Dermis microvascular lymphatic vessel endothelial cell (primary cell): ENCODE results near the gene C9orf43. TPM values are rescaled to one million over a fixed set of nuclear protein-coding genes. Genes with fewer than 3 reads are reported as not detected.
"Not testable (repeated sequence)": the region's sequence is repeated elsewhere in the genome, so short reads cannot be mapped to it uniquely, and the experiment has no call there.

Experiments
- DNase-seq, 2 donors: peaks; one replicate each; pipeline versions ENCODE4 v3.0.0 to v3.0.0-alpha.2; 2010; ENCODE audit warnings: low read depth in 2 of 2
- total RNA-seq: library from RNA; depleted of rRNA; stranded (reverse); fragments of >200 nt; gene quantifications from 2 replicates; pipeline ENCODE4 v1.2.1, GENCODE V29; 2014

C9orf43 gene
- total RNA-seq, result 0.39 and 0.51 TPM in 2 replicates

GRCh38 chr9:113410207-113410864, at the start of gene C9orf43, which contains the start of gene POLE3:
Gene C9orf43 (plus strand): TSS chr9:113410747. CDS start chr9:113413494, 2,747 bp downstream.
Gene POLE3 (minus strand): TSS chr9:113410675. CDS start chr9:113410293, 382 bp downstream.
- peak; percentile 88 to 97 for DNase-seq

- peak in 1 of 2 donors; percentile 35 for DNase-seq
Observed at GRCh38 chr9:113361304-113362018, 49.1 kb upstream of the C9orf43 start.

DNA sequence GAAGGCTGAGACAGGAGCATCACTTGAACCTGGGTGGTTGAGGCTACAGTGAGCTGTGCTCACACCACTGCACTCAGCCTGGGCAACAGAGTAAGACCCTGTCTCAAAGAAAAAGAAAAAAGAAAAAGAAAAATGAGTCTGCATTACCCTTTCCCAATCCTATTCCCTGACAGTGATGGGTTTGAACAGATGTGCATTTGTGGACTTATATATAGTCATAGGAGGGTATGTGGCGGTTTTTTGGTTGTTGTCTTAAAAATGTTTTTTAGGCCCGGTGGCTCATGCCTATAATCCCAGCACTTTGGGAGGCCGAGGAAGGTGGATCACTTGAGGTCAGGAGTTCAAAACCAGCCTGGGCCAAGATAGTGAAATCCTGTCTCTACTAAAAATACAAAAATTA, 47.2 kb upstream of the C9orf43 start:
- no peak for DNase-seq

GRCh38 chr9:113364951-113365350, 45.6 kb upstream of the C9orf43 start:
- DNase-seq, result no peak

GRCh38 chr9:113365652-113366051, 44.9 kb upstream of the C9orf43 start:
- not testable (repeated sequence) for DNase-seq

DNA sequence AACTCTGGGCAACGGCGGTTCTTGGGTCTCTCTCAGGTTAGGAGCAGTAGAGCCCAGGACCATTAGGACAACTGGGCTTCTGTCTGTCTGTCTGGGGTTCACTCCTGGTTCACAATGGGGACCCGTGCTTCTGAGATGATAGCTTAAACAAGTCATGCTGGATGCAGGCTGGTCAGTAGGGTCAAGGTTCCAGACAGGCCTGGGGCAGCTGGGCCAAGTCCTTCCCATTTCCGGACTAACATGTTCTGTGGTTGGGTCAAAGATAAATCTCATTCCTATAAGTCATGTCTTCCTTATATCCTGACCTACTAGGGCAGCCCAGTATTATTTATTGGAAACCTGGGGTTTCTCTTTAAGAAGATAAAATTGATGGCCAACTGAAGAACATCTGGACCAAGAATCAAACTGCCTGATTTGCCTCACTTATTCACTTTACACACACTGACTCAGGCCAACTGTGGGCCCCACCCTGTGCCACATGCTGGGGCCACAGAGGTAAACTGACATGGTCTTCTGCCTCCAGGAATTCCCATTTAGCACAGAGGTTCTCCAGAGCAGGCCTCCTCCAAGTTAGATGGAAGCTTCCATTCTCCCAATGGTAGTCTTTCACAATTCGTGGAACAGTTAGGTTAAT, 42.1 kb upstream of the C9orf43 start:
- DNase-seq, result no peak

DNA sequence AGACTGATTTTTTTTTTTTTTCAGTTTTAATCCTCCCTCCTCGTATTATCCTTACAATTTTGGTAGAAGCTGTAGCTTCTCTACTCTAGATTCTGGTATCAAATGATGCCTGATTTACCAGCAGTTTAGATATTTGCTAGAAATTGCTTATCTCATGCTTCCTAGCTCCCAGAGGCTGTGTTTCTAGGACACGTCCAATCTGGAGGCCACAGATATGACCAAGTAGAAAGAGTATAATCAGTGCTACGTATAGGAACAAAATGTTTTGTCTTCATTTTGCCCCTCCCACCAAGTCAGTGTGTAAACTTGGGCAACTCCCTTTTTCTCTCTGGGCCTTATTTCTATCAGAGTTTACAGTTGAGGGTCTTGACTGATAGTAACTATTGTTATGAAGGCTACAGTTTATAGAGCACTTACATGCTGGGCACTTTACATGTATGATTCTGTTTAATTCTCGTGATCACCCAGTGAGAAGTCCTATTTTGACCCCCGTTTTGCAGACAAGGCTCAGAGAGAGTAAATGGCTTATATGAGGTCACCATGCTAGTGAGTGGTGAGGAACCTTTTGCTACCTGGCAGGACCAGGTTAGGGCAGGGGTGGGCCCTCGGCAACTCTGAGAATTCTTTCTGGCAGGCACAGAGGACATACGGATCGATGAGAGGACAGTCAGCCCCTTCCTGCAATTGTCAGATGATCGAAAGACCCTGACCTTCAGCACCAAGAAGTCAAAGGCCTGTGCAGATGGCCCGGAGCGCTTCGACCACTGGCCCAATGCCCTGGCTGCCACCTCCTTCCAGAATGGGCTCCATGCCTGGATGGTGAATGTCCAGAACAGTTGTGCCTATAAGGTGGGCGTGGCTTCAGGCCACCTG, 41.3 kb upstream of the C9orf43 start:
- DNase-seq, result no peak

GRCh38 chr9:113369855-113370140, 40.7 kb upstream of the C9orf43 start:
- DNase-seq, result no peak

GRCh38 chr9:113370806-113371325, 39.7 kb upstream of the C9orf43 start:
- no peak for DNase-seq

DNA sequence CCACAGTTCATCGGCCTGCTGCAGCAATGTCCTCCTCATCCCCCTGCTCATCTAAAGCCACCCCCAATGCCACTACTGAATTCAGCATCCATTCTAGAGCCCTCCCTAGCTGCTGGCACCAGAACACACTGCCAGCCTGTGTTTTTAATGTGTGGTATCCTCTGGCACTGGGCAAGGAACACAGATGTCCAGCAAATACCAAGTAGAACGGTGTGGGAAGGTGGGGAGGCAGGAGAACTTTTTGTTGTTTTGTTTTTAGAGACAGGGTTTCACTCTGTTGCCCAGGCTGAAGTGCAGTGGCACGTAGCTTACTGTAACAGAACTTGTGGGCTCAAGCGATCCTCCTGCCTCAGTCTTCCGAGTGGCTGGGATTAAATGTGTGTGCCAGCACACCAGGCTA, 38.5 kb upstream of the C9orf43 start:
- no peak for DNase-seq

DNA sequence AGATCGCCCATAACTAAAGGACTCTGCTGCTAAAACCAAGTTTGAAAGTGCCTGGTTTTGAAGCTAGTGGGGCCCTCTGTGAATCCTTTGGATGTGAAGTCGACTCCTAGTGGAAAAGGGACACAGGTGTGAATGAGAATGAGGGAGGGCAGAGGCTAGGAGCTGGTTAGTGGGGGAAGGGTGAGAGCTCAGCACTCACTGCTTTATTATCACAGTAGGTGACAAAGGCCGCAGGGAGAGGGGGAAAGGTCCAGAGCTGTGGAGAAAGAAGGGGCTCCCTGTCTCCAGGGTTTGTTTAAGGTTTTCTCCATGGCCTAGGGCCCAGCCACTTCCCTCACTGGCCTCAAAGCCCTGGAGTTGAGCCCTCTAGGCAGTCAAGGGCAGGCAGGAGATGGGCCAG, 37.3 kb upstream of the C9orf43 start:
- DNase-seq, result no peak

DNA sequence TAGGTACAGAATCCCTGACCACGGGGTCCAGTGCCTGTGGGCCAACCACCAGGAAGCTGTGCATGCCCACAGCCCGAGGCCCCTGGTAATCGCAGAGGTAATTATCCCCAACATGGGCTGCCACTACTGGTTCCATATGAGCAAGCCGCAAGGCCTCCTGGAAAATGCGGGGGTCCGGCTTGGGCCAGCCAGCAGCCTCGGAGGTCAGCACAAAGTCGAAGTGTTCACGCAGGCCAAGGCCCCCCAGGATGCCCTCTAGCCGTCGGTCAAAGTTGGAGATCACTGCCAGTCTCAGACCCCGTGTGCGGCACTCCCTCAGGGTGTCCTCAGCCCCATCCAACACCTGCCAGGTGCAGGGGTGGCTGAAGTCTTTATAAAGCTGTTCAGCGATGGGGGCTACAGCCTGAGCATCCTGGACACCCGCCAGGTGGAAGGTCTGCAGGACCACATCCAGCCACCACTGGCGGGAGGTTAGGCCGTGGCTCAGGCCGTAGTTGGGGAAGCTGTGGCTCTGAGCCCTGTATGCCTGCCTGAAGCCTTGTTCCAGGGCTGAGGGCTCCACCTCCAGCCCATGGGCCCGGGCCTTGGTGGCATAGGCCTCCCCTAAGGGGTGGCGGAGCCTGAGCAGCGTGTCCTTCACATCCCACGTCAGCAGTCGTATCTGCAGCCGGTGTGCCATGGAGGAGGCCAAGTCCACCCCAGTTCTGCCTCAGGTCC, 36.7 kb upstream of the C9orf43 start:
- no peak for DNase-seq

DNA sequence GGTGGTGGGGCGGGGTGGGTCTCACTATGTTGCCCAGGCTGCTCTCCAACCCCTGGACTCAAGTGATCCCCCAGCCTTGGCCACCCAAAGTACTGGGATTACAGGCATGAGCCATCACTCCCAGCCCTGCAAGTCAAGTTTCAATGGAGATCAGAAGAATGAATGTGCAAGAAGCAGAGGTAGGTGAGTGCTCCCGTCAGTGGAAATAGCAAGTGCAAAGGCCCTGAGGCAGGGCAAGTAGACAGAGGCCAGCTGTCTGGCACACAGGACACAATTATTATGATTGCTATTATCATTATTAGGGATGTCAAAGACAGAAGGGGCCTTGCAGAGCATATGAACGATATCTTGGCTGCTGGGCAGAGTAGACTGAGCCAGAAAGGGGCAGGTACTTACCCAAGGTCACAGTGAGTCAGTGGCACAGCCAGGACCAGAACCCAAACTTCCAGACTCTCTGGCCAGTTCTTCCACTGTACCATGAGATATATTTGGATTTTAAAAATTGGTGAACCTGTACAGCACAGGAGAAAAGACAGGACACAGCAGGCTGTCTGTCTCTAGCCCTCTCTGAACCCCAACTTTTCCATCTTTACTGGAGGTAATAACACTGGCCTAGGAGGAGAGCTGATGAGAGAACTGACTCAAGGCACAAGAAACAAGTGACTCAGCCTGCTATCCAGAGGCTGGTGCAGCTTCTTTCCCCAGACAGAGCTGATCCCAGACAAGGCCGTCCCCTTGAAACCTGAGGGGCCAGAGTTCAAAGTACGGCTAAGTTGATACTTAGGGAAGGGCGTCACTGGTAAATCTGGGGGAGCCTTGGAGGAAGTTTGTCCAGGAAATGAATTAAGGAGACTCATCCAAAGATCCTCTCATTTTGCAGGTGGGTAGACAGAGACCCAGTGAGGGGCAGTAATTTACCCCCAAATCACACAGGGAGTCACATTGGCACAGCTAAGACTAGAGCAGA, 35.2 kb upstream of the C9orf43 start:
- DNase-seq, result no peak

DNA sequence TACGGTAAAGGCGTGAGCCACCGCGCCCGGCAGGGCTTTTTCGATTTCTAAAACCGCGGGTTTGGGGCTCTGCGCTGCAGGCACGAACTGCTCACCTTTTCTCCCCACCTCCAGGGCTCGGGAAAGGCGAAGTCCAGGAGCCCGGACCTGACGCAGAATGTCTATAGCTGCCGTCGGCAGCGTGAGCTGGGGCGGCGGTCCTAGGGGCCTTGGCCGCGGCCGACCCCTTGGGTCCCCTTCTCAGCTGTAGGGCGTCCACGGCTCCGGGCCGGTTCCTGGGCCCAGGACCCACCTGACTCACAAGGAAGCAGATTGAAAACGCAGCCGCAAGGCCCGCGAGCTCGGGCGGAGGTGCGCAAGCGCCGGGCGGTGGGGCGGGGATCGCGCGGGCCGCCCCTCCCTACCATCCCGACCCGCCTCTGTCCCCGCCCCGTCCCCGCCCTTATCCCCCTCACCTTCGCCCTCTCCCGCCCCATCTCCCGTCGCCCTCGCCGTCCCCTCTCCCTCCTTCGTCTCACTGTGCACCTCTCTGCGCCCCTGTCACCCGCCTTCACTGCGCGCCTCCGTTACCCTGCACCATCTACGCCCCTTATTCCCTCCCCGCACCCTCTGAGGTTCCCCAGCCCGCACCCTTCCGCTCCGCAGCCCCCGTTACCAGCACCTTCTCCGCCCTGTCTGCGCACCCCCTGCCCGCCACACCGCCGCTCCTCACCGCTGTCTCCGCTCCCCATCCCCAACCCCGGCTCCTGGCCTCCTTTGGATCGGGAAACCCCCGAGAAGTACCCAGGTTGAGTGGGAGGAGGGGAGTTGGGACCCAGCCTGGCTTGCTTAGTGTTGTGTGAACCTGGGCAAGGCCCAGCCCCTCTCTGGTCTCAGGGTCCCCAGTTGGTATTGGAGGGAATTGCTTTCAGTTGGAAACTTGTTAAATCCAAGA, 33.6 kb upstream of the C9orf43 start, which contains the start of gene HDHD3:
TSS of gene HDHD3 (minus strand) at position 353 of the 934 bp plus-strand sequence. CDS start 2,632 bp downstream, outside the sequence.
- peak; percentile 24 to 70 for DNase-seq

GRCh38 chr9:113379094-113379828, 31.3 kb upstream of the C9orf43 start:
- not testable (repeated sequence) for DNase-seq

DNA sequence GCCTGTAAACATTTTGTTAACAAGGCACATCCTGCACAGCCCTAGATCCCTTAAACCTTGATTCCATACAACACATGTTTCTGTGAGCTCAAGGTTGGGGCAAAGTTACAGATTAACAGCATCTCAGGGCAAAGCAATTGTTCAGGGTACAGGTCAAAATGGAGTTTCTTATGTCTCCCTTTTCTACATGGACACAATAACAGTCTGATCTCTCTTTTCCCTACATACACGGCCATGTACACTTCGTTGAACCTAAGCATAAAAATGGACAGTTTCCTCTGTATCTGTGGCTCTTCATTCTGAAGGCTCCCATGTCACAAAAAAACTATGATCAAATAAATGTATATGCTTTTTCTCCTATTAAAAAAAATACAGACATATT, 30.7 kb upstream of the C9orf43 start:
- DNase-seq, result not testable (repeated sequence)

DNA sequence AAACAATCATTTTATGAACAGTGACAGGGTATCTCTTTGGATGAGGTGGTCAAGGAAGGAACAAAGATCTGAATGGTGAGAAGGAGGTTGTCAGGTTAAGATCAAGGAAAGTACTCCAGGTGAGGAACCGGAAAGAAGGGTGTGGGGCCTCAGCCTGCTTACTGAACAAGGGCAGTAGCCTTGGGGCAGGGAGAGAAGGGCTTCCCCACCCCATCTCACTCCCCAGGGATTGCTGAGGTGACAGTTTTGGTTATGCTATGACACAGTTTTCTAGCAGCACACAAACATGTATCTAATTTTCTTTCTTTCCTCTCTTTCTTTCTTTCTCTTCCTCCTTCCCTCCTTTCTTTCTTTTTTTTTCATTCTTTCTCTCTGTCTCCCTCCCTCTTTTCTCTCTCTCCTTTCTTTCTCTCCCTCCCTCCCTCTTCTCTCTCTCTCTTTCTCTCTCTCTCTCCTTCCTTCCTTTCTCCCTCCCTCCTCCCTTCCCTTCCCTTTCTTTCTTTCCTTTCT, 29.6 kb upstream of the C9orf43 start:
- no peak for DNase-seq
